ENCODE measurements around the gene SPTBN4.

SPTBN4 gene

DNA sequence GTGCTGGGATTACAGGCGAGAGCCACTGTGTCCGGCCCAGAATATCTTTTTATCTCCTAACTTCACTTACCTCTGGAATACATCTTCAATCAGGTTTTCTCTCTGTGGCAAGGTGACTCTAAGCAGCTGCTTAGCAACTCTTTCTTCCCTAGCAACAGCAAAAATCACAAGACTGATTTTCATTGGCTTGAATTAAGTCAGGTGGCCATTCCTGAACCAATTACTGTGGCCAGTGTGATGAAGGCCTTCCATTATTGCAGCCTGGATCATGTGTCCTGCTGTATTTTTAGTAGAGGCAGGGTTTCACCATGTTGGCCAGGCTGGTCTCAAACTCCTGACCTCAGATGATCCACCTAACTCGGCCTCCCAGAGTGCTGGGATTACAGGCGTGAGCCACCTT, 125.4 kb downstream of the SPTBN4 start:
- H3K4me2 ChIP-seq (ENCODE audit: low read length): no peak overlapping the region
- peaks cover 3% of the 10 kb centered on the region for H3K4me1 ChIP-seq (ENCODE audit: insufficient read depth, low read length, severe bottlenecking)
- H2AFZ ChIP-seq (ENCODE audit: low read length): no peak overlapping the region
- H3K27ac ChIP-seq (ENCODE audit: low read depth, low read length, poor library complexity, severe bottlenecking): no peak overlapping the region
- no peaks in the 10 kb centered on the region for H3K9me3 ChIP-seq (ENCODE audit: low read length)
- no peak overlapping the region for H3K9ac ChIP-seq (ENCODE audit: low read length)
- no peaks in the 10 kb centered on the region for H3K79me2 ChIP-seq (ENCODE audit: insufficient read depth, low read length)
- H4K20me1 ChIP-seq (ENCODE audit: insufficient read depth, low read length): no peaks in the 10 kb centered on the region
- no peaks in the 10 kb centered on the region for H3F3A ChIP-seq (ENCODE audit: insufficient read depth, low read length)
- no peaks in the 10 kb centered on the region for H3K27me3 ChIP-seq (ENCODE audit: insufficient read depth, low read length)
- TF ChIP-seq, protein P1, sequence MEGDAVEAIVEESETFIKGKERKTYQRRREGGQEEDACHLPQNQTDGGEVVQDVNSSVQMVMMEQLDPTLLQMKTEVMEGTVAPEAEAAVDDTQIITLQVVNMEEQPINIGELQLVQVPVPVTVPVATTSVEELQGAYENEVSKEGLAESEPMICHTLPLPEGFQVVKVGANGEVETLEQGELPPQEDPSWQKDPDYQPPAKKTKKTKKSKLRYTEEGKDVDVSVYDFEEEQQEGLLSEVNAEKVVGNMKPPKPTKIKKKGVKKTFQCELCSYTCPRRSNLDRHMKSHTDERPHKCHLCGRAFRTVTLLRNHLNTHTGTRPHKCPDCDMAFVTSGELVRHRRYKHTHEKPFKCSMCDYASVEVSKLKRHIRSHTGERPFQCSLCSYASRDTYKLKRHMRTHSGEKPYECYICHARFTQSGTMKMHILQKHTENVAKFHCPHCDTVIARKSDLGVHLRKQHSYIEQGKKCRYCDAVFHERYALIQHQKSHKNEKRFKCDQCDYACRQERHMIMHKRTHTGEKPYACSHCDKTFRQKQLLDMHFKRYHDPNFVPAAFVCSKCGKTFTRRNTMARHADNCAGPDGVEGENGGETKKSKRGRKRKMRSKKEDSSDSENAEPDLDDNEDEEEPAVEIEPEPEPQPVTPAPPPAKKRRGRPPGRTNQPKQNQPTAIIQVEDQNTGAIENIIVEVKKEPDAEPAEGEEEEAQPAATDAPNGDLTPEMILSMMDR (IDR thresholded peaks at IDR 0.05; ENCODE audit: low read length): no peak
- no peak for TF ChIP-seq EZH2 (IDR thresholded peaks at IDR 0.05; ENCODE audit: borderline replicate concordance, low read length)
- H3K4me3 ChIP-seq (ENCODE audit: low read depth, low read length, poor library complexity, severe bottlenecking): no peak overlapping the region
- H3K9me2 ChIP-seq (ENCODE audit: low read depth, low read length): no peaks in the 10 kb centered on the region
- peaks cover 11% of the 10 kb centered on the region; the same call in 1 of the 2 replicates for H3K36me3 ChIP-seq (ENCODE audit: insufficient read depth, low read length)

GRCh38 chr19:40594255-40594654, 127.5 kb downstream of the SPTBN4 start:
- Histone ChIP-seq H3K27ac (ENCODE audit: low read depth, low read length, poor library complexity, severe bottlenecking) (no peak overlapping the region), H3K79me2 (ENCODE audit: insufficient read depth, low read length) (no peaks in the 10 kb centered on the region), H2AFZ (ENCODE audit: low read length) (no peak overlapping the region), H3K9me3 (ENCODE audit: low read length) (no peaks in the 10 kb centered on the region), H3K4me3 (ENCODE audit: low read depth, low read length, poor library complexity, severe bottlenecking) (no peak overlapping the region), H3K36me3 (ENCODE audit: insufficient read depth, low read length) (no peaks in the 10 kb centered on the region), H3K27me3 (ENCODE audit: insufficient read depth, low read length) (no peaks in the 10 kb centered on the region), H4K20me1 (ENCODE audit: insufficient read depth, low read length) (no peaks in the 10 kb centered on the region), H3F3A (ENCODE audit: insufficient read depth, low read length) (no peaks in the 10 kb centered on the region), H3K9ac (ENCODE audit: low read length) (no peak overlapping the region), H3K4me1 (ENCODE audit: insufficient read depth, low read length, severe bottlenecking) (peaks cover 8% of the 10 kb centered on the region), H3K4me2 (ENCODE audit: low read length) (no peak overlapping the region; the same call in 1 of the 2 replicates), H3K9me2 (ENCODE audit: low read depth, low read length) (no peaks in the 10 kb centered on the region)
- TF ChIP-seq, protein P1 (IDR thresholded peaks at IDR 0.05; ENCODE audit: low read length): no peak
- TF ChIP-seq EZH2 (IDR thresholded peaks at IDR 0.05; ENCODE audit: borderline replicate concordance, low read length): no peak

- Histone ChIP-seq H4K20me1 (ENCODE audit: insufficient read depth, low read length) (no peaks in the 10 kb centered on the region), H2AFZ (ENCODE audit: low read length) (no peak overlapping the region), H3K27me3 (ENCODE audit: insufficient read depth, low read length) (no peaks in the 10 kb centered on the region), H3K36me3 (ENCODE audit: insufficient read depth, low read length) (no peaks in the 10 kb centered on the region), H3K9me2 (ENCODE audit: low read depth, low read length) (no peaks in the 10 kb centered on the region), H3F3A (ENCODE audit: insufficient read depth, low read length) (no peaks in the 10 kb centered on the region), H3K4me2 (ENCODE audit: low read length) (no peak overlapping the region; the same call in 1 of the 2 replicates), H3K9ac (ENCODE audit: low read length) (no peak overlapping the region), H3K79me2 (ENCODE audit: insufficient read depth, low read length) (no peaks in the 10 kb centered on the region), H3K4me1 (ENCODE audit: insufficient read depth, low read length, severe bottlenecking) (peaks cover 8% of the 10 kb centered on the region), H3K4me3 (ENCODE audit: low read depth, low read length, poor library complexity, severe bottlenecking) (no peak overlapping the region), H3K9me3 (ENCODE audit: low read length) (no peaks in the 10 kb centered on the region), H3K27ac (ENCODE audit: low read depth, low read length, poor library complexity, severe bottlenecking) (no peak overlapping the region)
- no peak for TF ChIP-seq EZH2 (IDR thresholded peaks at IDR 0.05; ENCODE audit: borderline replicate concordance, low read length)
- TF ChIP-seq, protein P1 (IDR thresholded peaks at IDR 0.05; ENCODE audit: low read length): no peak
These were observed 127.9 kb downstream of the SPTBN4 start for GRCh38 chr19:40594657-40595091.

Data from OCI-LY1 (cell line).